NCI-H226 (cell line): ENCODE measurements around the gene CAMK2G.
A peak's percentile ranks its signal among the peaks of the same experiment; 100 is the strongest.

Experiments
- DNase-seq: peaks from one replicate; pipeline ENCODE4 v3.0.0-alpha.2; 2015

Gene CAMK2G

GRCh38 chr10:73762915-73763314 is 111.4 kb downstream of the CAMK2G start:
- DNase-seq = peak; percentile 40
